SK-N-SH treated with all-trans-retinoic acid at 6 μM for 48 hours (cell line): ENCODE results near the gene GCN1.
"Not testable (repeated sequence)": the region's sequence is repeated elsewhere in the genome, so short reads cannot be mapped to it uniquely, and the experiment has no call there.

Source experiments
- ATAC-seq: fragments of 200-7000 bp; cut with Tn5 transposase; 3 replicates; pipeline ENCODE4 v1.9.1; 2020; ENCODE audit warnings: mild to moderate bottlenecking, moderate library complexity
- ARNTL ChIP-seq: fragments of 450-650 bp; formaldehyde crosslinking; IDR thresholded peaks from 2 replicates; pipeline ENCODE4 v1.5.0; 2020; ENCODE audit warnings: low read depth, mild to moderate bottlenecking, moderate library complexity, borderline replicate concordance
- BACH2 ChIP-seq: fragments of 250-450 bp; sonication (Bioruptor Pico); IDR thresholded peaks from 2 replicates; pipeline ENCODE4 v1.9.0; 2021; ENCODE audit warnings: mild to moderate bottlenecking, borderline replicate concordance
- CSDC2 ChIP-seq: fragments of 250-450 bp; sonication (Bioruptor Pico); IDR thresholded peaks from 2 replicates; pipeline ENCODE4 v1.5.0; 2020; ENCODE audit warnings: mild to moderate bottlenecking, moderate library complexity
- ISL1 ChIP-seq: fragments of 250-450 bp; sonication (Bioruptor Pico); IDR thresholded peaks from 2 replicates; pipeline ENCODE4 v2.1.2; 2022; ENCODE audit warnings: mild to moderate bottlenecking, moderate library complexity
- OSR1 ChIP-seq: fragments of 250-450 bp; sonication (Bioruptor Pico); IDR thresholded peaks from 2 replicates; pipeline ENCODE4 v1.8.0; 2022; ENCODE audit warnings: moderate library complexity, mild to moderate bottlenecking, inconsistent platforms
- POU6F1 ChIP-seq: fragments of 250-450 bp; sonication (Bioruptor Pico); IDR thresholded peaks from 2 replicates; pipeline ENCODE4 v1.8.0; 2021; ENCODE audit warnings: low read depth, mild to moderate bottlenecking, moderate library complexity, borderline replicate concordance
- PPARA ChIP-seq: fragments of 250-450 bp; sonication (Bioruptor Pico); IDR thresholded peaks from 2 replicates; pipeline ENCODE4 v1.5.0; 2020; ENCODE audit warnings: mild to moderate bottlenecking, borderline replicate concordance
- SNAI2 ChIP-seq: fragments of 250-450 bp; sonication (Bioruptor Pico); IDR thresholded peaks from 2 replicates; pipeline ENCODE4 v1.5.0; 2020; ENCODE audit warnings: mild to moderate bottlenecking, moderate library complexity
- TCF4 ChIP-seq: fragments of 250-450 bp; sonication (Bioruptor Pico); IDR thresholded peaks from 2 replicates; pipeline ENCODE4 v1.8.0; 2021; ENCODE audit warnings: mild to moderate bottlenecking, moderate library complexity, borderline replicate concordance
- TOX ChIP-seq: fragments of 250-450 bp; sonication (Bioruptor Pico); IDR thresholded peaks from 2 replicates; pipeline ENCODE4 v1.8.0; 2021; ENCODE audit warnings: mild to moderate bottlenecking, moderate library complexity, borderline replicate concordance
- TSHZ2 ChIP-seq: fragments of 250-450 bp; sonication (Bioruptor Pico); IDR thresholded peaks from 2 replicates; pipeline ENCODE4 v1.5.0; 2020; ENCODE audit warnings: mild to moderate bottlenecking, moderate library complexity
- ZC3H10 ChIP-seq: fragments of 250-450 bp; sonication (Bioruptor Pico); IDR thresholded peaks from 2 replicates; pipeline ENCODE4 v1.5.1; 2021; ENCODE audit warnings: mild to moderate bottlenecking, moderate library complexity
- ZFP3 ChIP-seq: fragments of 250-450 bp; sonication (Bioruptor Pico); IDR thresholded peaks from 2 replicates; pipeline ENCODE4 v1.5.0; 2020; ENCODE audit warnings: mild to moderate bottlenecking, moderate library complexity
- ZFP30 ChIP-seq: fragments of 450-650 bp; formaldehyde crosslinking; IDR thresholded peaks from 2 replicates; pipeline ENCODE4 v1.5.0; 2022; ENCODE audit warnings: mild to moderate bottlenecking, moderate library complexity
- ZNF565 ChIP-seq: fragments of 450-650 bp; formaldehyde crosslinking; conservative IDR thresholded peaks from 2 replicates; pipeline ENCODE4 v1.5.0; 2020; ENCODE audit warnings: low read depth, mild to moderate bottlenecking, moderate library complexity
- ZNF70 ChIP-seq: fragments of 450-650 bp; formaldehyde crosslinking; IDR thresholded peaks from 2 replicates; pipeline ENCODE4 v1.5.0; 2020; ENCODE audit warnings: mild to moderate bottlenecking, moderate library complexity
- ZNF8 ChIP-seq: fragments of 450-650 bp; formaldehyde crosslinking; IDR thresholded peaks from 2 replicates; pipeline ENCODE4 v1.5.0; 2020; ENCODE audit warnings: mild to moderate bottlenecking, moderate library complexity
- TF ChIP-seq, protein P1 (sequence below): fragments of 250-450 bp; sonication (Bioruptor Pico); IDR thresholded peaks from 2 replicates; pipeline ENCODE4 v1.5.1; 2021; ENCODE audit warnings: mild to moderate bottlenecking, moderate library complexity

Gene GCN1

GRCh38 chr12:120237360-120238171, 43.1 kb upstream of the GCN1 start:
- ATAC-seq = no peak
- TF ChIP-seq, protein P1, sequence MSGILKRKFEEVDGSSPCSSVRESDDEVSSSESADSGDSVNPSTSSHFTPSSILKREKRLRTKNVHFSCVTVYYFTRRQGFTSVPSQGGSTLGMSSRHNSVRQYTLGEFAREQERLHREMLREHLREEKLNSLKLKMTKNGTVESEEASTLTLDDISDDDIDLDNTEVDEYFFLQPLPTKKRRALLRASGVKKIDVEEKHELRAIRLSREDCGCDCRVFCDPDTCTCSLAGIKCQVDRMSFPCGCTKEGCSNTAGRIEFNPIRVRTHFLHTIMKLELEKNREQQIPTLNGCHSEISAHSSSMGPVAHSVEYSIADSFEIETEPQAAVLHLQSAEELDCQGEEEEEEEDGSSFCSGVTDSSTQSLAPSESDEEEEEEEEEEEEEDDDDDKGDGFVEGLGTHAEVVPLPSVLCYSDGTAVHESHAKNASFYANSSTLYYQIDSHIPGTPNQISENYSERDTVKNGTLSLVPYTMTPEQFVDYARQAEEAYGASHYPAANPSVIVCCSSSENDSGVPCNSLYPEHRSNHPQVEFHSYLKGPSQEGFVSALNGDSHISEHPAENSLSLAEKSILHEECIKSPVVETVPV (CRISPR knock-in tag) = no peak
- TF ChIP-seq TOX (CRISPR knock-in tag) (no peak), ZFP30 (CRISPR knock-in tag) (no peak)
- TF ChIP-seq, all 23 proteins: peak for 0

DNA sequence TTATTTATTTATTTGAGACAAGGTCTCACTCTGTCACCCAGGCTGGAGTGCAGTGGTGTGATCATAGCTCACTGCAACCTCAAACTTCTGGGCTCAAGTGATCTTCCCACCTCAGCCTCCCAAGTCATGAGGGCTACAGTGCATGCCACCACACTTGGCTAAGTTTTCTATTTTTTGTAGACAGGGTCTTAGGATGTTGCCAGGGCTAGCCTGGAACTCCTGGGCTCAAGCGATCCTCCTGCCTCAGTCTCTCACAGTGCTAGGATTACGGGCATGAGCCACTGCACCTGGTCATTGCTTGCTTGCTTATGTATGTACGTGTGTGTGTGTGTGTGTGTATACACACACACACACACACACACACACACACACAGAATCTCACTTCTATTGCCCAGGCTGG, 42.3 kb upstream of the GCN1 start:
- ATAC-seq = not testable (repeated sequence)

DNA sequence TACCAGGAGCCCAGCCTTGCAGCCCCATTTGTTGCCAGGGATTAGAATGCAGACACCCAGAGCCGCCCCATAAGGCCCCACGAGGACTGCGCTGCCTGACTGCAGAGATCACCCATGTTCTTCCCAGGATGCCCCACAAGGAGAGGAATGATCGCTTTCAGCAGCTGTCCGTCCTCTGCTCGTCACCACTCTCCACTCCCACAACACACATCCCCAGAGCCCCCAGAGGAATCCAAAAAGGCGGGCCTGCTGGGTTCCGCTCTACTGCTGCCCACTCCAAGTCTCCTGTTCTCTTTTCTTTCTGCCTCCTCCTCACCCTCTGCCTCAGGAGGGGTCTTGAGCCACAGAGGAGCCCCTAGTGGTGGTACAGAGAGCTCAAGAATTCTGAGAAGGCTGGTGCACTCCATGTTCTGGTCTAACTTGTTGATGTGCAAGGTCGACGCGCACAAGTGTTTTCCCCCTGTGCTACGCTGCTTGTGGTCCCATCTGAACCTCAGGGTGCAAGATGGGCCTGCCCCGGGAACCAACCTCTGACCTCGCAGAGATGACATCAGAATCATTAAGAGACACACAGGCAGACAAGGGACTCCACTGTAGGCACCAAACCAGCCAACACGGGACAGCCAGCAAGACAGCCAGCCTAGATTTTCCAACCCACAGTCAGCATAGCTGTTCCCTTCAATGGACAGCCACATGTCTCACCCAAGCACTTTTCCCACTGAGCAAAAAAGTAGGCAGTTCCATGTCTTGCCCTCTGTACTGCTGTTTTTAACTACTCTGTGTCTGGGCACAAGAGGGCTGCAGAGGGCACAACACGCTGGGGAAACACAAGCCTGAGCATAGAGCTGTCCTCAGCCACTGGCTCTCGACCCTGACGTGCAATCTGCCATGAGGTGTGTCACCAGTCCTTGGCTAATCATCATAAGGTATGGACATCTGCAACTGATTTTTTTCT, 41.1 kb upstream of the GCN1 start:
- no peak for ATAC-seq

GRCh38 chr12:120234643-120235368, 40.3 kb upstream of the GCN1 start:
- peak; percentile 48 for ATAC-seq
- TF ChIP-seq TSHZ2 (CRISPR knock-in tag) (no peak), SNAI2 (0 out of 2 replicates have a peak, but pooled peaks have one; percentile 14), TCF4 (no peak), CSDC2 (CRISPR knock-in tag) (no peak), OSR1 (CRISPR knock-in tag) (0 out of 2 replicates have a peak, but pooled peaks have one; percentile 7)

More for the DNA sequence above, 41.1 kb upstream of the GCN1 start:
- no peak for TF ChIP-seq ZC3H10 (CRISPR knock-in tag)
- TF ChIP-seq TSHZ2 (CRISPR knock-in tag) = no peak
- TF ChIP-seq POU6F1 (CRISPR knock-in tag) = no peak
- no peak for TF ChIP-seq ZFP3 (CRISPR knock-in tag)
- no peak for TF ChIP-seq PPARA (CRISPR knock-in tag)
- no peak for TF ChIP-seq OSR1 (CRISPR knock-in tag)
- TF ChIP-seq BACH2 (CRISPR knock-in tag) = no peak
- TF ChIP-seq TOX (CRISPR knock-in tag) = no peak
- TF ChIP-seq SNAI2 = no peak
- TF ChIP-seq ZNF8 = no peak
- no peak for TF ChIP-seq ZFP30 (CRISPR knock-in tag)
- no peak for TF ChIP-seq ZNF565 (CRISPR knock-in tag)
- no peak for TF ChIP-seq CSDC2 (CRISPR knock-in tag)
- TF ChIP-seq ARNTL = no peak
- TF ChIP-seq TCF4 = no peak
- no peak for TF ChIP-seq ISL1 (CRISPR knock-in tag)
- no peak for TF ChIP-seq ZNF70 (CRISPR knock-in tag)
